Vagina (tissue), 2 donors: ENCODE data around the gene LYL1. TPM values are rescaled to one million over a fixed set of nuclear protein-coding genes. Genes with fewer than 3 reads are reported as not detected.
A peak's percentile ranks its signal among the peaks of the same experiment; 100 is the strongest.

Experiments used
- DNase-seq, 2 donors: peaks; one replicate each; pipeline ENCODE4 v3.0.0-alpha.2; 2017; ENCODE audit errors: extremely low spot score in 2 of 2
- H3K27ac ChIP-seq: fragments of 200-600 bp; sonication (generic); one replicate; pipeline ENCODE4 v1.5.1; 2019
- H3K27me3 ChIP-seq: fragments of 200-600 bp; sonication (generic); one replicate; pipeline ENCODE4 v1.5.1; 2019
- H3K36me3 ChIP-seq, 2 donors: fragments of 200-600 bp; sonication (generic); one replicate each; pipeline ENCODE4 v1.5.1; 2017 to 2019
- H3K4me1 ChIP-seq: fragments of 200-600 bp; sonication (generic); one replicate; pipeline ENCODE4 v1.5.1; 2019
- H3K4me3 ChIP-seq, 2 donors: fragments of 200-600 bp; sonication (generic); 1 replicate in 1 of 2; 2 replicates in 1 of 2; pipeline ENCODE4 v1.5.1; 2016 to 2019
- H3K9me3 ChIP-seq: fragments of 200-600 bp; sonication (generic); one replicate; pipeline ENCODE4 v1.5.1; 2019
- POLR2A ChIP-seq, 2 donors: fragments of 450-650 bp; IDR thresholded peaks; one replicate each; pipeline ENCODE4 v1.6.1; 2017; ENCODE audit warnings: antibody characterized with exemption in 2 of 2, mild to moderate bottlenecking in 2 of 2, moderate library complexity in 2 of 2
- POLR2AphosphoS5 ChIP-seq, 2 donors: sonication (generic); formaldehyde crosslinking; IDR thresholded peaks; one replicate each; pipeline ENCODE4 v1.9.0; 2017; ENCODE audit warnings: antibody characterized with exemption in 2 of 2, mild to moderate bottlenecking in 2 of 2, low read depth in 1 of 2; ENCODE audit not compliant: insufficient read depth in 1 of 2
- intact Hi-C: fragments of 100-400 bp; cut with DNase I; formaldehyde crosslinking; loops from one replicate; pipeline ENCODE4 v1.15.1; 2023
- total RNA-seq: library from RNA; depleted of rRNA; stranded (reverse); fragments of >200 nt; gene quantifications from one replicate; pipeline ENCODE4 v1.2.3, GENCODE V29; 2016
- TF ChIP-seq, protein P1 (sequence below), 3 experiments: fragments of 450-650 bp in 2 of 3; fragments of 200-600 bp in 1 of 3; sonication (generic) in 1 of 3; IDR thresholded peaks; one replicate each; pipeline ENCODE4 v1.5.1; 2017 to 2019; ENCODE audit warnings: antibody characterized with exemption in 3 of 3, mild to moderate bottlenecking in 2 of 3, moderate library complexity in 2 of 3

Gene LYL1
- total RNA-seq, 1 donor from 2014 or later = 11.5 TPM

DNA sequence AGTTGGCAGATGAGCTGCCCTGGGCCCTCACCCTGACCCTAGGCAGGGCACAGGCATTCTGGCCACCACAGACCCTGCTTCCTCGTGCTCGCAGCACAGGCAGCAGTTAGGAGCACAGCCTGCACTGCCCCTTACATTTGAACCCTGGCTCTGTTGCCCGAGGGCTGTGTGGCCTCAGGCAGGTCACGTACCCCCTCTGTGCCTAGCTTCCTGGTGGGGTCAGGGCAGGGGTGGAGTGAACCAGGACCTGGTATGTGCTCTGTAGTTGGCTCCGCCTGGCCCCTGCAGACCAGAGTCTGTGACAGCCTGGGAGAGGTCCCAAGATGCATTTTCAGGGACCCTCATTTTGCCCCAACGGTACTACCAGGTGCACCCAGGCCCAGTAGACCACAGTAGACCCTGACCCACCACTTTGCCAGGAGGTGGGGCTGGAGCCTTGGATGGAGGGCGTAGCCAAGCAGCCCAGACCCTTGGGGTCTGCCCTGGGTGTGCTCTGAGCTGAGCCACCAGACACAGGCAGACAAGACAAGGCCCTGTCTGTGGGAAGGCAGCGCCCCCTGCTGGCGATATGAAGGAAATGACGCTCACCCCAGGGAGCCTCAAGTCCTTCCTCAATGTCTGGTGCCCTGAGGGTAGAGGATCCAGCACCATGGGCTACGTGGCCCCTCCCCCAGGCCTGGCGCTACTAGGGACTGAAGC is 9.1 kb downstream of the LYL1 start:
- no peaks in the 10 kb centered on the region for H3K36me3 ChIP-seq
- DNase-seq = no peak
- TF ChIP-seq, protein P1, sequence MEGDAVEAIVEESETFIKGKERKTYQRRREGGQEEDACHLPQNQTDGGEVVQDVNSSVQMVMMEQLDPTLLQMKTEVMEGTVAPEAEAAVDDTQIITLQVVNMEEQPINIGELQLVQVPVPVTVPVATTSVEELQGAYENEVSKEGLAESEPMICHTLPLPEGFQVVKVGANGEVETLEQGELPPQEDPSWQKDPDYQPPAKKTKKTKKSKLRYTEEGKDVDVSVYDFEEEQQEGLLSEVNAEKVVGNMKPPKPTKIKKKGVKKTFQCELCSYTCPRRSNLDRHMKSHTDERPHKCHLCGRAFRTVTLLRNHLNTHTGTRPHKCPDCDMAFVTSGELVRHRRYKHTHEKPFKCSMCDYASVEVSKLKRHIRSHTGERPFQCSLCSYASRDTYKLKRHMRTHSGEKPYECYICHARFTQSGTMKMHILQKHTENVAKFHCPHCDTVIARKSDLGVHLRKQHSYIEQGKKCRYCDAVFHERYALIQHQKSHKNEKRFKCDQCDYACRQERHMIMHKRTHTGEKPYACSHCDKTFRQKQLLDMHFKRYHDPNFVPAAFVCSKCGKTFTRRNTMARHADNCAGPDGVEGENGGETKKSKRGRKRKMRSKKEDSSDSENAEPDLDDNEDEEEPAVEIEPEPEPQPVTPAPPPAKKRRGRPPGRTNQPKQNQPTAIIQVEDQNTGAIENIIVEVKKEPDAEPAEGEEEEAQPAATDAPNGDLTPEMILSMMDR (IDR thresholded peaks at IDR 0.05) = peak; percentile 90 to 97 (median 96)
- TF ChIP-seq POLR2AphosphoS5 (IDR thresholded peaks at IDR 0.05; ENCODE audit: insufficient read depth in 1 of 2, low read depth in 1 of 2) (peak; percentile 33 to 43), POLR2A (IDR thresholded peaks at IDR 0.05) (no peak)
- H3K9me3 ChIP-seq = no peaks in the 10 kb centered on the region
- peak overlapping the region; percentile 90 for H3K27ac ChIP-seq
- intact Hi-C loops = loop anchor here (5.0 kb wide), 1 partner anchor 111 kb away; no protein-coding TSS in a partner anchor
- H3K4me1 ChIP-seq = peaks cover 87% of the 10 kb centered on the region
- H3K27me3 ChIP-seq = no peaks in the 10 kb centered on the region
- no peak overlapping the region for H3K4me3 ChIP-seq

GRCh38 chr19:13092606-13093235 is 9.9 kb downstream of the LYL1 start:
- H3K27me3 ChIP-seq = no peaks in the 10 kb centered on the region
- H3K4me3 ChIP-seq = no peak overlapping the region
- H3K4me1 ChIP-seq = peaks cover 80% of the 10 kb centered on the region
- no peak for DNase-seq
- intact Hi-C loops = loop anchor here (5.0 kb wide), 1 partner anchor 110 kb away; no protein-coding TSS in a partner anchor
- TF ChIP-seq, protein P1 (IDR thresholded peaks at IDR 0.05) = no peak
- TF ChIP-seq POLR2A (IDR thresholded peaks at IDR 0.05) (no peak), POLR2AphosphoS5 (IDR thresholded peaks at IDR 0.05; ENCODE audit: insufficient read depth in 1 of 2, low read depth in 1 of 2) (no peak)
- no peaks in the 10 kb centered on the region for H3K36me3 ChIP-seq
- no peaks in the 10 kb centered on the region for H3K9me3 ChIP-seq
- H3K27ac ChIP-seq = peak overlapping the region; percentile 90

DNA sequence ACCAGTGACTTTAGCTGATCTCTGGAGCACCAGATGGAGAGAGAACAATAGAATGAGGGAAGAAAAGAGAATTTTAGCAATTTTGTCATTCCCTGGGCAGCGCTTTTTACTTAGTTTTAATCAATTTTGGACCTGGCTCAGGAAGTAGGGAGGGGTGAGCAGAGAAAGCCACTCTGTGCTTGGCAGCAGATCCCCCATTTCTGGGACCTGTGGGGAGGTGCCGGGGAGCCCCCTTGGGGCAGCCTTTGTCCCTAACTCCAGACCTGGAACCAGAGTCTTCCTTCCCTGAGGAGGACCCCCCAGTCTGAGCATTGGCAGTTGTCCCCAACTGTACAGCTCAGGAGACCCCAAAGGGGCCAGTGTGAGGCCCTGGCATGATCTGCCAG is 10.5 kb downstream of the LYL1 start:
- peaks cover 0 to 2% of the 10 kb centered on the region in 2 donors for H3K36me3 ChIP-seq
- no peak for DNase-seq
- H3K9me3 ChIP-seq = no peaks in the 10 kb centered on the region
- no peaks in the 10 kb centered on the region for H3K27me3 ChIP-seq
- H3K27ac ChIP-seq = peak overlapping the region; percentile 85
- no peak for TF ChIP-seq POLR2A (IDR thresholded peaks at IDR 0.05)
- TF ChIP-seq, protein P1 (IDR thresholded peaks at IDR 0.05) = no peak
- TF ChIP-seq POLR2AphosphoS5 (IDR thresholded peaks at IDR 0.05; ENCODE audit: insufficient read depth in 1 of 2, low read depth in 1 of 2) = no peak
- peaks cover 76% of the 10 kb centered on the region for H3K4me1 ChIP-seq
- intact Hi-C loops = loop anchor here (5.0 kb wide), 1 partner anchor 110 kb away; no protein-coding TSS in a partner anchor
- H3K4me3 ChIP-seq = no peak overlapping the region

DNA sequence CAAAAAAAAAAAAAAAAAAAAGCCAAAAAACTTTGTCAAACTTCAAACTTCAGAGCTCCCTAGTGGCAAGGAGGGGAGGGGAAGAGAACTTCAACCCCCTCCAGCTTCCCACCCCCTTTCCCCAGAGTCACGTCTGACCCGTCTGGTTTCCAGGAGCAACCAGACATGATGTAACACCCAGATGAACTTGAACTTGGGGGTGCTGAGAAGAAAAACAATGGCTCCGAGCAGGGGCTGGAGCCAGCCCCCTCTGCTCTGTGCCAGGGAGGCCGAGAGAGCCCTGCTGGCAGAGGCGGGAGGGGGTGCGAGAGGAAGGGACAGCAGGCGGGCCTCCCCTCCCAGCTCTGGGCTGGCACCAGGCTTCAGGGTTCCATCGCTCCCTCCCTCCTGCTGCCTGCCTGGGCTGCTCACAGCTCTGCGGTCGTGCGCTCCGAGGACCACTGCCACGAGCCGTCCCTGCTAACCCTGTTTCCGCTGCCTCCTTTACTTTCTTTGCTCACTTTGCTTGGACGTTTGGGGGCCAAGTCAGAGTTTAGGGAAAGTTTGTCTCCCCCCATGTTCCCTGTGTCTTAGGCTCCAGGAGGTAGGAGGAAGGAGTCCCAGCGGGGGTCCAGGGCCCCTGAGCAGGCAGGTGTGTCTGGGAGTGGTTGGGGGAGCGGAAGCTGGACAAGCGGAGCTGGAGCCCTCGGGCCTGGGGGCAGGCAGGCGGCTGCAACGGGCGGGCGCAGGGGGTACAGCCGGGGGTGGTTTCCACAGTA is 11.1 kb downstream of the LYL1 start:
- TF ChIP-seq POLR2AphosphoS5 (IDR thresholded peaks at IDR 0.05; ENCODE audit: insufficient read depth in 1 of 2, low read depth in 1 of 2) = peak in 1 of 2 donors; percentile 63
- TF ChIP-seq, protein P1 (IDR thresholded peaks at IDR 0.05) = no peak
- Histone ChIP-seq H3K36me3 (peaks cover 0 to 8% of the 10 kb centered on the region in 2 donors), H3K9me3 (no peaks in the 10 kb centered on the region), H3K27me3 (no peaks in the 10 kb centered on the region), H3K27ac (peak overlapping the region; percentile 85), H3K4me3 (no peak overlapping the region), H3K4me1 (peaks cover 74% of the 10 kb centered on the region)
- no peak for DNase-seq
- intact Hi-C loops = loop anchor here (5.0 kb wide), 1 partner anchor 109 kb away; no protein-coding TSS in a partner anchor
